ENCODE results near the gene IL36A. TPM values are rescaled to one million over a fixed set of nuclear protein-coding genes. Genes with fewer than 3 reads are reported as not detected.
A peak's percentile ranks its signal among the peaks of the same experiment; 100 is the strongest.

The IL36A gene, protein sequence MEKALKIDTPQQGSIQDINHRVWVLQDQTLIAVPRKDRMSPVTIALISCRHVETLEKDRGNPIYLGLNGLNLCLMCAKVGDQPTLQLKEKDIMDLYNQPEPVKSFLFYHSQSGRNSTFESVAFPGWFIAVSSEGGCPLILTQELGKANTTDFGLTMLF
- total RNA-seq (not detected), polyA plus RNA-seq (ENCODE audit: insufficient read depth, low read depth, low replicate concordance) (not detected)
- long read RNA-seq, donor 1, result 0 reads
- long read RNA-seq, donor 2, result 0 reads
- long read RNA-seq, donor 3, result 0 reads
- long read RNA-seq, donor 4, result 0 reads
- long read RNA-seq, donor 5, result 0 reads
- long read RNA-seq, donor 6, result 0 reads
- long read RNA-seq, donor 7, result 0 reads
- long read RNA-seq, donor 8, result 0 reads
- long read RNA-seq, donor 9, result 0 reads
- long read RNA-seq, donor 10, result 0 reads

DNA sequence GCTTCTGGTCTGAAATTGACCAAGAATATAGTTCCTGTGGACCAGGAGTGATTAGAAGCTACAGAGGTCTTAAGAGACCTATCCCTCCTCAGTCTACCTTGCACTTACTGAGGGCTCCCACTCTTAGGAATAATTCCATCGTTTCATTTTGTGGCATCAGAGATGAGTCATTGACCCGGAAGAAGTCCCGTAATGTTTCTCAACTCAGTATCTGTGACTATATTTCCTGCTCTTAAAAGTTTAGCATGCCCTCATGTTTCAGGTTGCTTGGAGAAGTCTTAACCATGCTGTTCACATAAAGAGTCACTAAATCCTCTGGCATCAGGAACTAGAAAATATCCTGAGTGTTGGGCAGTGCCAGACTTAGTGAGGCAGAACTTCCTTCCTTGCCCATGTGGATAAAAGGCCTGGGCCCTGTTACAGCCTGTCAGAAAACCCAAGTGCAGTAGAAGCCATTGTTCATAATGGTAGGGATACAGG, at the start of gene IL36A:
IL36A (plus strand) TSS at position 430 of the 480 bp plus-strand sequence. CDS start 413 bp downstream, outside the sequence.
- no peak within 1 kb of the TSS for H3K9ac ChIP-seq (ENCODE audit: low read length in 3 of 3)
- H3K4me3 ChIP-seq (ENCODE audit: low read length in 3 of 3), result no peak within 1 kb of the TSS
- no peak for DNase-seq
- no peaks in the 10 kb centered on the region for H3K36me3 ChIP-seq (ENCODE audit: control insufficient read depth in 2 of 3, insufficient read depth in 3 of 3, low read length in 3 of 3)
- no peaks in the 10 kb centered on the region for H3K27me3 ChIP-seq (ENCODE audit: control insufficient read depth, insufficient read depth, low read length)
- TF ChIP-seq, protein P1, sequence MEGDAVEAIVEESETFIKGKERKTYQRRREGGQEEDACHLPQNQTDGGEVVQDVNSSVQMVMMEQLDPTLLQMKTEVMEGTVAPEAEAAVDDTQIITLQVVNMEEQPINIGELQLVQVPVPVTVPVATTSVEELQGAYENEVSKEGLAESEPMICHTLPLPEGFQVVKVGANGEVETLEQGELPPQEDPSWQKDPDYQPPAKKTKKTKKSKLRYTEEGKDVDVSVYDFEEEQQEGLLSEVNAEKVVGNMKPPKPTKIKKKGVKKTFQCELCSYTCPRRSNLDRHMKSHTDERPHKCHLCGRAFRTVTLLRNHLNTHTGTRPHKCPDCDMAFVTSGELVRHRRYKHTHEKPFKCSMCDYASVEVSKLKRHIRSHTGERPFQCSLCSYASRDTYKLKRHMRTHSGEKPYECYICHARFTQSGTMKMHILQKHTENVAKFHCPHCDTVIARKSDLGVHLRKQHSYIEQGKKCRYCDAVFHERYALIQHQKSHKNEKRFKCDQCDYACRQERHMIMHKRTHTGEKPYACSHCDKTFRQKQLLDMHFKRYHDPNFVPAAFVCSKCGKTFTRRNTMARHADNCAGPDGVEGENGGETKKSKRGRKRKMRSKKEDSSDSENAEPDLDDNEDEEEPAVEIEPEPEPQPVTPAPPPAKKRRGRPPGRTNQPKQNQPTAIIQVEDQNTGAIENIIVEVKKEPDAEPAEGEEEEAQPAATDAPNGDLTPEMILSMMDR (IDR thresholded peaks at IDR 0.05; ENCODE audit: borderline replicate concordance, extremely low read depth, insufficient read depth), result no peak
- H3K9me3 ChIP-seq (ENCODE audit: control insufficient read depth in 2 of 3, insufficient read depth in 1 of 3, low read length in 3 of 3), result peaks cover 0 to 10% (median 0%) of the 10 kb centered on the region in 3 donors
- no peak within 1 kb of the TSS for H3K27ac ChIP-seq (ENCODE audit: low read depth in 2 of 2, low read length in 2 of 2)
- FAIRE-seq, result no peak
- intact Hi-C loops (cut with DNase I), result no loop called here
- no peaks in the 10 kb centered on the region for H3K4me1 ChIP-seq (ENCODE audit: control insufficient read depth in 2 of 3, insufficient read depth in 2 of 3, low read depth in 1 of 3, low read length in 3 of 3)

DNA sequence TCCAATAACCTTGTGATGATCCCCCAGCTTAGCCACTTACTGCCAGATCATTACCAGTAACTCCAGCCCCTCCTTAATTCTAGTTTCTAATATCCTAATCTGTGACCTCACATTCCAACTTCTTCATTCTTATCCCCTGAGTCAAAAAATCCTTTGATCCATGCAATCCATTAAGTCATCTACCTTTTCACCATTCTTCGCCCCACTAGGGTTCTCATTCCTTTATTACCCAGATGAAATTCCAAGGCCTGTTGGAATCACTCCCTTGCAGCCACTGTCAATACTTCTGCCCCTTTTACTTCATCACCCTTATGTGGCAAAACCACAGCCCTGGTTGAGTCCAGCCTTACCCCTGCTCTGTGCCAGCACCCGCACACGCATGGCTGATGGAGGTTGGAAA, 47.7 kb upstream of the IL36A start:
- TF ChIP-seq, protein P1 (IDR thresholded peaks at IDR 0.05; ENCODE audit: borderline replicate concordance, extremely low read depth, insufficient read depth), result no peak
- H3K4me3 ChIP-seq (ENCODE audit: low read length in 3 of 3), result no peak overlapping the region
- no peak for DNase-seq
- H3K27me3 ChIP-seq (ENCODE audit: control insufficient read depth, insufficient read depth, low read length), result no peaks in the 10 kb centered on the region
- H3K36me3 ChIP-seq (ENCODE audit: control insufficient read depth in 2 of 3, insufficient read depth in 3 of 3, low read length in 3 of 3), result no peaks in the 10 kb centered on the region
- no peak overlapping the region for H3K27ac ChIP-seq (ENCODE audit: low read depth in 2 of 2, low read length in 2 of 2)
- no peaks in the 10 kb centered on the region for H3K4me1 ChIP-seq (ENCODE audit: control insufficient read depth in 2 of 3, insufficient read depth in 2 of 3, low read depth in 1 of 3, low read length in 3 of 3)
- H3K9ac ChIP-seq (ENCODE audit: low read length in 3 of 3), result no peak overlapping the region
- intact Hi-C loops (cut with DNase I), result no loop called here
- H3K9me3 ChIP-seq (ENCODE audit: control insufficient read depth in 2 of 3, insufficient read depth in 1 of 3, low read length in 3 of 3), result no peaks in the 10 kb centered on the region
- FAIRE-seq, result no peak

DNA sequence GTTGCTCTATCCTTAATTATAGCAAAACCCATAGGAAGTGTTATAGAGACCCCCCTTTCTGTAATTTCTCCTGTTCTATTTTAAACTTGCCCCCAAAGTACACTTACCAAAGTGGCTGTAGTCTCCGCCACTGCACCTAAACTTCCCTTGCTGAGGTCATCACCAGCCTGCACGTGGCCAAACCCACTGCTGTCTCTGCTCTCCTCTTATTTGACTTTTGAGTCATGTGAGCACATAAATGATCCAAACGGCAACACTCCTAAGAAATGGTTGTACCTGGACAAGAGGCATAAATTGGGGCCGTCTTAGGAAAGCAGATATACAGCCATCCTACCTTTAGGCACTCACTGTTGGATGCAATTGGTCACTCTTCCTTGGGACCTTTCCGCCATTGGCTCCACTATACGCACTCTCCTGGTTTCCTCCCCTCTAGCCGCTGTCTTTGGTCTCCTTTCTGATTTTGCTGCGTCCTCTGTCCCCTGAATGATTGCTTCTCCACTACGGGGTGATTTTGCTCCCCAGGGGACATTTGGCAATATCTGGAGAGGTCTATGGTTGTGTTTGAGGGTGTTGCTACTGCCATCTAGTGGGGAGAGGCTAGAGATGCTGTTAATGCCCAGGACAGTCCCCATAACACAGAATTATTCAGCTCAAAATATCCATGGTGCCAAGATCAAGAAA, 46.7 kb upstream of the IL36A start:
- Histone ChIP-seq H3K27me3 (ENCODE audit: control insufficient read depth, insufficient read depth, low read length) (no peaks in the 10 kb centered on the region), H3K9me3 (ENCODE audit: control insufficient read depth in 2 of 3, insufficient read depth in 1 of 3, low read length in 3 of 3) (no peaks in the 10 kb centered on the region), H3K36me3 (ENCODE audit: control insufficient read depth in 2 of 3, insufficient read depth in 3 of 3, low read length in 3 of 3) (no peaks in the 10 kb centered on the region), H3K4me3 (ENCODE audit: low read length in 3 of 3) (no peak overlapping the region), H3K4me1 (ENCODE audit: control insufficient read depth in 2 of 3, insufficient read depth in 2 of 3, low read depth in 1 of 3, low read length in 3 of 3) (no peaks in the 10 kb centered on the region), H3K27ac (ENCODE audit: low read depth in 2 of 2, low read length in 2 of 2) (no peak overlapping the region), H3K9ac (ENCODE audit: low read length in 3 of 3) (no peak overlapping the region)
- intact Hi-C loops (cut with DNase I), result no loop called here
- peak in 4 of 5 donors; percentile 36 to 79 (median 54) for DNase-seq
- TF ChIP-seq, protein P1 (IDR thresholded peaks at IDR 0.05; ENCODE audit: borderline replicate concordance, extremely low read depth, insufficient read depth), result peak; percentile 67
- FAIRE-seq, result no peak
